H9 (cell line): ENCODE results near the gene PITPNM3. TPM values are rescaled to one million over a fixed set of nuclear protein-coding genes. Genes with fewer than 3 reads are reported as not detected.

Experiments
- DNase-seq: peaks from one replicate; pipeline ENCODE4 v3.0.0-alpha.2; 2017
- H2AFZ ChIP-seq: one replicate; pipeline ENCODE4 v1.6.1; 2013; ENCODE audit warnings: mild to moderate bottlenecking, low read length, control low read depth, moderate library complexity
- H2AK5ac ChIP-seq: 2 replicates; pipeline ENCODE4 v1.6.1; 2013; ENCODE audit warnings: low read length, control low read depth, mixed read lengths; ENCODE audit not compliant: insufficient read length
- H2BK120ac ChIP-seq: one replicate; pipeline ENCODE4 v1.6.1; 2013; ENCODE audit warnings: low read depth, mild to moderate bottlenecking, low read length, control low read depth, inconsistent platforms; ENCODE audit not compliant: poor library complexity, severe bottlenecking
- H2BK12ac ChIP-seq: 2 replicates; pipeline ENCODE4 v1.6.1; 2013; ENCODE audit warnings: low read length, control low read depth, mixed read lengths, low read depth; ENCODE audit not compliant: insufficient read length
- H2BK15ac ChIP-seq: 2 replicates; pipeline ENCODE4 v1.6.1; 2013; ENCODE audit warnings: low read depth, low read length, control low read depth
- H2BK20ac ChIP-seq: one replicate; pipeline ENCODE4 v1.6.1; 2013; ENCODE audit warnings: low read depth, mild to moderate bottlenecking, low read length, control low read depth, inconsistent platforms; ENCODE audit not compliant: poor library complexity, severe bottlenecking
- H2BK5ac ChIP-seq: 2 replicates; pipeline ENCODE4 v1.6.1; 2013; ENCODE audit warnings: low read length, control low read depth, mixed read lengths; ENCODE audit not compliant: insufficient read length
- H3K14ac ChIP-seq: 2 replicates; pipeline ENCODE4 v1.6.1; 2013; ENCODE audit warnings: low read length, control low read depth; ENCODE audit not compliant: insufficient read depth
- H3K18ac ChIP-seq: 2 replicates; pipeline ENCODE4 v1.6.1; 2013; ENCODE audit warnings: low read depth, mild to moderate bottlenecking, mixed read lengths, low read length, control low read depth; ENCODE audit not compliant: insufficient read length
- H3K23ac ChIP-seq: 2 replicates; pipeline ENCODE4 v1.6.1; 2013; ENCODE audit warnings: low read length, control low read depth, mixed read lengths, low read depth; ENCODE audit not compliant: insufficient read length
- H3K23me2 ChIP-seq: 2 replicates; pipeline ENCODE4 v1.6.1; 2013; ENCODE audit warnings: low read depth, mild to moderate bottlenecking, mixed read lengths, low read length, control low read depth; ENCODE audit not compliant: insufficient read length, poor library complexity, severe bottlenecking
- H3K27ac ChIP-seq: 2 replicates; pipeline ENCODE4 v1.5.1; 2013; ENCODE audit warnings: low read length, control low read depth, mixed read lengths, low read depth; ENCODE audit not compliant: insufficient read length
- H3K27me3 ChIP-seq: 2 replicates; pipeline ENCODE4 v1.6.1; 2013; ENCODE audit warnings: low read length, control low read depth, inconsistent platforms; ENCODE audit not compliant: insufficient read depth
- H3K4ac ChIP-seq: 2 replicates; pipeline ENCODE4 v1.6.1; 2013; ENCODE audit warnings: low read depth, mild to moderate bottlenecking, control low read depth, inconsistent platforms, low read length, moderate library complexity
- H3K4me1 ChIP-seq: 2 replicates; pipeline ENCODE4 v1.6.1; 2013; ENCODE audit warnings: low read length, control low read depth, inconsistent platforms; ENCODE audit not compliant: insufficient read depth
- H3K4me2 ChIP-seq: 2 replicates; pipeline ENCODE4 v1.6.1; 2013; ENCODE audit warnings: low read length, control low read depth, mixed read lengths; ENCODE audit not compliant: insufficient read length, insufficient read depth
- H3K56ac ChIP-seq: 2 replicates; pipeline ENCODE4 v1.6.1; 2013; ENCODE audit warnings: low read depth, mild to moderate bottlenecking, mixed read lengths, low read length, control low read depth; ENCODE audit not compliant: insufficient read length
- H3K79me1 ChIP-seq: 2 replicates; pipeline ENCODE4 v1.6.1; 2013; ENCODE audit warnings: low read depth, mild to moderate bottlenecking, moderate library complexity, low read length, control low read depth, inconsistent platforms; ENCODE audit not compliant: insufficient read depth, poor library complexity, severe bottlenecking
- H3K79me2 ChIP-seq: 2 replicates; pipeline ENCODE4 v1.6.1; 2013; ENCODE audit warnings: low read length, control low read depth, inconsistent platforms; ENCODE audit not compliant: insufficient read depth
- H3K9ac ChIP-seq: 2 replicates; pipeline ENCODE4 v1.6.1; 2013; ENCODE audit warnings: low read length, control low read depth, mixed read lengths; ENCODE audit not compliant: insufficient read length; ENCODE audit errors: extremely low read depth
- H3K9me3 ChIP-seq: one replicate; pipeline ENCODE4 v1.6.1; 2013; ENCODE audit warnings: low read depth, low read length, inconsistent platforms; ENCODE audit not compliant: control insufficient read depth
- H3T11ph ChIP-seq: one replicate; pipeline ENCODE4 v1.6.1; 2013; ENCODE audit warnings: mild to moderate bottlenecking, low read length, control low read depth, inconsistent platforms
- H4K20me1 ChIP-seq: one replicate; pipeline ENCODE4 v1.6.1; 2013; ENCODE audit not compliant: control insufficient read depth, insufficient read length, insufficient read depth
- H4K5ac ChIP-seq: 2 replicates; pipeline ENCODE4 v1.6.1; 2013; ENCODE audit warnings: low read depth, mild to moderate bottlenecking, mixed read lengths, low read length, control low read depth; ENCODE audit not compliant: insufficient read length
- H4K8ac ChIP-seq: replicated peaks from 2 replicates; pipeline ENCODE4 v1.6.1; 2013; ENCODE audit warnings: low read length, control low read depth, mixed read lengths, low read depth; ENCODE audit not compliant: insufficient read length
- H4K91ac ChIP-seq: 2 replicates; pipeline ENCODE4 v1.6.1; 2013; ENCODE audit warnings: low read depth, mild to moderate bottlenecking, moderate library complexity, mixed read lengths, low read length, control low read depth; ENCODE audit not compliant: insufficient read length
- H3K27ac Mint-ChIP-seq, 3 experiments: 2 replicates in 2 of 3; 3 replicates in 1 of 3; pipeline ENCODE4 v1.8.0; 2020 to 2021; ENCODE audit warnings: mixed read lengths in 3 of 3, mild to moderate bottlenecking in 1 of 3, moderate library complexity in 1 of 3
- H3K27me3 Mint-ChIP-seq: 2 replicates; pipeline ENCODE4 v1.8.0; 2021; ENCODE audit warnings: low read depth, mild to moderate bottlenecking, moderate library complexity, mixed read lengths
- H3K36me3 Mint-ChIP-seq, 3 experiments: 2 replicates in 2 of 3; 3 replicates in 1 of 3; pipeline ENCODE4 v1.8.0; 2020 to 2021; ENCODE audit warnings: low read depth in 3 of 3, mixed read lengths in 3 of 3; ENCODE audit not compliant: insufficient read depth in 1 of 3
- H3K4me1 Mint-ChIP-seq, 2 experiments: 2 replicates each; pipeline ENCODE4 v1.8.0; 2020; ENCODE audit warnings: mixed read lengths in 2 of 2
- H3K4me3 Mint-ChIP-seq, 2 experiments: 2 replicates in 1 of 2; 3 replicates in 1 of 2; pipeline ENCODE4 v1.8.0; 2020 to 2021; ENCODE audit warnings: mild to moderate bottlenecking in 2 of 2, mixed read lengths in 2 of 2, moderate library complexity in 1 of 2
- H3K9me3 Mint-ChIP-seq, 2 experiments: 2 replicates in 1 of 2; 3 replicates in 1 of 2; pipeline ENCODE4 v1.8.0; 2020; ENCODE audit warnings: mild to moderate bottlenecking in 2 of 2, mixed read lengths in 2 of 2, moderate library complexity in 1 of 2
- WGBS: extraction: QIAGEN DNeasy Blood & Tissue Kit; methylation state at CpG from one replicate; pipeline ENCODE4 v1.1.7; 2013; ENCODE audit warnings: missing lambda C conversion rate, low lambda C conversion rate, mixed read lengths; ENCODE audit not compliant: insufficient read length; ENCODE audit errors: extremely low coverage; 5-methylcytosine and 5-hydroxymethylcytosine counted together
- total RNA-seq: library from RNA; stranded (reverse); gene quantifications from 2 replicates; pipeline ENCODE4 v1.2.1, GENCODE V29; 2021
- TF ChIP-seq, protein P1 (sequence below): fragments of 200-600 bp; sonication (generic); conservative IDR thresholded peaks from 3 replicates; pipeline ENCODE4 v1.8.0; 2021; ENCODE audit warnings: antibody characterized with exemption, mild to moderate bottlenecking

Gene PITPNM3
- total RNA-seq, 1 experiment from 2014 or later: 3.4 TPM

DNA sequence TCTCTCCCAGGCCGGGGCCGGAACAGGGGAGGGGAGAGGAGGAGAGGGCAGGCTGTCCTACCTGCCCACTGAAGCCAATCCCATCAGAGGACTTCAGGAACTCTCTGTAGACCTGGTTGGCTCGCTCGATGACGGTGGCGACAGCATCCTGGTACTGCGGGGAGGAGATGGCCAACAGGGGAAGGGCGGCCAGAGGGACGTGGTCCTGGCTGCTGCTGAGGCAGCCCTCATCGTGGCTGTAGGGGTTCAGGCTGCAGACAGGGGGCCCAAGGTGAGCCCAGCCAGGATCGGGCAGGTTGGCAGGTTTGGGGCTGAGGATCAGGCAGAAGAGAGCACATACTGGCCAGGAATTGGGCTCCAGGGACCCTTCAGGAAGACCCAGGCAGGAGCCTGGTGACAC lies 77.9 kb downstream of the PITPNM3 start:
- no peaks in the 10 kb centered on the region for H3K23me2 ChIP-seq
- H4K91ac ChIP-seq: no peak overlapping the region
- no peak overlapping the region for H3K18ac ChIP-seq
- no peak overlapping the region for H3K4ac ChIP-seq
- no peak overlapping the region for H4K5ac ChIP-seq
- no peaks in the 10 kb centered on the region for H3K36me3 Mint-ChIP-seq
- H2BK20ac ChIP-seq: no peak overlapping the region
- H2BK15ac ChIP-seq: no peak overlapping the region
- H3K4me3 Mint-ChIP-seq: no peak overlapping the region
- no peak overlapping the region for H3K9ac ChIP-seq
- H3K79me1 ChIP-seq: no peaks in the 10 kb centered on the region
- no peak overlapping the region for H3T11ph ChIP-seq
- no peak overlapping the region for H2BK5ac ChIP-seq
- no peaks in the 10 kb centered on the region for H3K4me1 ChIP-seq
- no peak overlapping the region for H2BK12ac ChIP-seq
- H3K79me2 ChIP-seq: no peaks in the 10 kb centered on the region
- no peak overlapping the region for H3K56ac ChIP-seq
- no peaks in the 10 kb centered on the region for H3K9me3 ChIP-seq
- H4K20me1 ChIP-seq: no peaks in the 10 kb centered on the region
- H3K4me1 Mint-ChIP-seq: peaks cover 18 to 31% of the 10 kb centered on the region in 2 experiments
- H3K9me3 Mint-ChIP-seq: no peaks in the 10 kb centered on the region
- no CpG with 5 or more reads among the region's 11 CpGs for WGBS
- H3K14ac ChIP-seq: no peak overlapping the region; the same call in 1 of the 2 replicates
- no peak overlapping the region for H3K23ac ChIP-seq
- no peak overlapping the region for H3K27ac ChIP-seq
- H4K8ac ChIP-seq: no peak overlapping the region
- H2BK120ac ChIP-seq: no peak overlapping the region
- peak overlapping the region in 2 of 3 experiments; percentile 18 to 44; a peak in 1 of 7 replicates for H3K27ac Mint-ChIP-seq
- H3K27me3 Mint-ChIP-seq: no peaks in the 10 kb centered on the region; the same call in none of the 2 replicates
- no peak overlapping the region for H2AFZ ChIP-seq
- TF ChIP-seq, protein P1, sequence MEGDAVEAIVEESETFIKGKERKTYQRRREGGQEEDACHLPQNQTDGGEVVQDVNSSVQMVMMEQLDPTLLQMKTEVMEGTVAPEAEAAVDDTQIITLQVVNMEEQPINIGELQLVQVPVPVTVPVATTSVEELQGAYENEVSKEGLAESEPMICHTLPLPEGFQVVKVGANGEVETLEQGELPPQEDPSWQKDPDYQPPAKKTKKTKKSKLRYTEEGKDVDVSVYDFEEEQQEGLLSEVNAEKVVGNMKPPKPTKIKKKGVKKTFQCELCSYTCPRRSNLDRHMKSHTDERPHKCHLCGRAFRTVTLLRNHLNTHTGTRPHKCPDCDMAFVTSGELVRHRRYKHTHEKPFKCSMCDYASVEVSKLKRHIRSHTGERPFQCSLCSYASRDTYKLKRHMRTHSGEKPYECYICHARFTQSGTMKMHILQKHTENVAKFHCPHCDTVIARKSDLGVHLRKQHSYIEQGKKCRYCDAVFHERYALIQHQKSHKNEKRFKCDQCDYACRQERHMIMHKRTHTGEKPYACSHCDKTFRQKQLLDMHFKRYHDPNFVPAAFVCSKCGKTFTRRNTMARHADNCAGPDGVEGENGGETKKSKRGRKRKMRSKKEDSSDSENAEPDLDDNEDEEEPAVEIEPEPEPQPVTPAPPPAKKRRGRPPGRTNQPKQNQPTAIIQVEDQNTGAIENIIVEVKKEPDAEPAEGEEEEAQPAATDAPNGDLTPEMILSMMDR: no peak
- no peak for DNase-seq
- H2AK5ac ChIP-seq: no peak overlapping the region
- H3K27me3 ChIP-seq: no peaks in the 10 kb centered on the region
- no peak overlapping the region for H3K4me2 ChIP-seq
